ES-I3 (cell line): ENCODE measurements around the gene TSPO2.

Experiments
- H3K36me3 ChIP-seq: 2 replicates; pipeline ENCODE4 v1.6.1; 2013; ENCODE audit warnings: mild to moderate bottlenecking, low read length, control low read depth, moderate library complexity; ENCODE audit not compliant: insufficient read depth
- H3K4me1 ChIP-seq: 2 replicates; pipeline ENCODE4 v1.6.1; 2013; ENCODE audit warnings: mild to moderate bottlenecking, control low read depth, low read length; ENCODE audit not compliant: insufficient read depth
- H3K9ac ChIP-seq: 2 replicates; pipeline ENCODE4 v1.6.1; 2013; ENCODE audit warnings: low read depth, mild to moderate bottlenecking, low read length, moderate library complexity
- H3K9me3 ChIP-seq: 2 replicates; pipeline ENCODE4 v1.6.1; 2013; ENCODE audit warnings: mild to moderate bottlenecking, low read length, moderate library complexity; ENCODE audit not compliant: control insufficient read depth, insufficient read depth

Gene TSPO2

GRCh38 chr6:41037107-41037900, 5.0 kb upstream of the TSPO2 start:
- Histone ChIP-seq H3K9me3 (no peaks in the 10 kb centered on the region), H3K36me3 (no peaks in the 10 kb centered on the region; the same call in 1 of the 2 replicates), H3K9ac (no peak overlapping the region), H3K4me1 (peaks cover 23% of the 10 kb centered on the region; the same call in 1 of the 2 replicates)

- Histone ChIP-seq H3K9me3 (no peaks in the 10 kb centered on the region), H3K9ac (no peak overlapping the region), H3K4me1 (peaks cover 23% of the 10 kb centered on the region; the same call in 1 of the 2 replicates), H3K36me3 (no peaks in the 10 kb centered on the region; the same call in 1 of the 2 replicates)
Measured at GRCh38 chr6:41038205-41038604, 4.1 kb upstream of the TSPO2 start.

GRCh38 chr6:41039060-41039998, 2.9 kb upstream of the TSPO2 start, which contains the start of gene UNC5CL:
Gene UNC5CL, minus strand, starts transcription at chr6:41039221. Its CDS starts 4,147 bp downstream, at chr6:41035074.
- H3K9ac ChIP-seq: no peak within 1 kb of the TSS
- no peaks in the 10 kb centered on the region; the same call in 1 of the 2 replicates for H3K36me3 ChIP-seq
- H3K4me1 ChIP-seq: peaks cover 23% of the 10 kb centered on the region; the same call in 1 of the 2 replicates
- H3K9me3 ChIP-seq: no peaks in the 10 kb centered on the region

GRCh38 chr6:41040101-41040939, 1.9 kb upstream of the TSPO2 start:
- no peaks in the 10 kb centered on the region for H3K36me3 ChIP-seq
- no peak overlapping the region for H3K9ac ChIP-seq

GRCh38 chr6:41040940-41041536, 1.2 kb upstream of the TSPO2 start:
- no peaks in the 10 kb centered on the region for H3K36me3 ChIP-seq
- H3K4me1 ChIP-seq: peaks cover 23% of the 10 kb centered on the region; the same call in 1 of the 2 replicates
- no peaks in the 10 kb centered on the region for H3K9me3 ChIP-seq
- H3K9ac ChIP-seq: no peak overlapping the region

More at GRCh38 chr6:41040101-41040939, 1.9 kb upstream of the TSPO2 start:
- no peaks in the 10 kb centered on the region for H3K9me3 ChIP-seq
- peaks cover 23% of the 10 kb centered on the region; the same call in 1 of the 2 replicates for H3K4me1 ChIP-seq

- no peaks in the 10 kb centered on the region for H3K36me3 ChIP-seq
- peaks cover 23% of the 10 kb centered on the region; the same call in 1 of the 2 replicates for H3K4me1 ChIP-seq
- no peaks in the 10 kb centered on the region for H3K9me3 ChIP-seq
- H3K9ac ChIP-seq: no peak overlapping the region
Measured at GRCh38 chr6:41043151-41043550, 884 bp downstream of the TSPO2 start.

- no peaks in the 10 kb centered on the region; the same call in 1 of the 2 replicates for H3K36me3 ChIP-seq
- H3K9me3 ChIP-seq: no peaks in the 10 kb centered on the region
- peaks cover 12% of the 10 kb centered on the region; the same call in 1 of the 2 replicates for H3K4me1 ChIP-seq
- no peak overlapping the region for H3K9ac ChIP-seq
Measured at GRCh38 chr6:41045664-41046063, 3.4 kb downstream of the TSPO2 start.

GRCh38 chr6:41046084-41046483, 3.8 kb downstream of the TSPO2 start:
- no peak overlapping the region for H3K9ac ChIP-seq
- peaks cover 8% of the 10 kb centered on the region; the same call in 1 of the 2 replicates for H3K4me1 ChIP-seq
- H3K36me3 ChIP-seq: no peaks in the 10 kb centered on the region; the same call in 1 of the 2 replicates
- no peaks in the 10 kb centered on the region for H3K9me3 ChIP-seq

GRCh38 chr6:41047306-41047705, 5.0 kb downstream of the TSPO2 start:
- Histone ChIP-seq H3K9me3 (no peaks in the 10 kb centered on the region), H3K4me1 (peaks cover 9% of the 10 kb centered on the region; the same call in 1 of the 2 replicates), H3K9ac (no peak overlapping the region), H3K36me3 (no peaks in the 10 kb centered on the region; the same call in 1 of the 2 replicates)

- H3K9me3 ChIP-seq: no peaks in the 10 kb centered on the region
- H3K4me1 ChIP-seq: peaks cover 14% of the 10 kb centered on the region; the same call in 1 of the 2 replicates
- no peak overlapping the region for H3K9ac ChIP-seq
- no peaks in the 10 kb centered on the region; the same call in 1 of the 2 replicates for H3K36me3 ChIP-seq
Measured at GRCh38 chr6:41047745-41048732, 5.8 kb downstream of the TSPO2 start.

GRCh38 chr6:41049521-41049920, 7.3 kb downstream of the TSPO2 start:
- no peaks in the 10 kb centered on the region for H3K9me3 ChIP-seq
- peaks cover 14% of the 10 kb centered on the region; the same call in 1 of the 2 replicates for H3K4me1 ChIP-seq
- H3K9ac ChIP-seq: no peak overlapping the region
- no peaks in the 10 kb centered on the region; the same call in 1 of the 2 replicates for H3K36me3 ChIP-seq

- H3K9me3 ChIP-seq: no peaks in the 10 kb centered on the region
- H3K4me1 ChIP-seq: peaks cover 14% of the 10 kb centered on the region; the same call in 1 of the 2 replicates
- H3K36me3 ChIP-seq: no peaks in the 10 kb centered on the region; the same call in 1 of the 2 replicates
- no peak overlapping the region for H3K9ac ChIP-seq
Measured at GRCh38 chr6:41049955-41050354, 7.7 kb downstream of the TSPO2 start.
